HEK293T (cell line): ENCODE data around the gene KIAA1671.

Experiments used
- CTCF ChIA-PET: fragments of 350-600 bp; formaldehyde crosslinking; extraction: SDS; loops from one replicate; lab custom pipeline; 2021; ENCODE audit warnings: antibody characterized with exemption, inconsistent platforms; lab: Yijun Ruan, JAX
- POLR2A ChIA-PET: fragments of 350-600 bp; formaldehyde crosslinking; extraction: SDS; loops from one replicate; lab custom pipeline; 2020; ENCODE audit warnings: antibody characterized with exemption, inconsistent platforms; lab: Yijun Ruan, JAX
- DNase-seq: peaks from one replicate; pipeline ENCODE4 v3.0.0; 2012; ENCODE audit warnings: mixed read lengths; ENCODE audit errors: extremely low spot score
- ARNT ChIP-seq: fragments of 450-650 bp; IDR thresholded peaks from 2 replicates; pipeline ENCODE4 v1.6.1; 2017; ENCODE audit warnings: mild to moderate bottlenecking
- BHLHE40 ChIP-seq: fragments of 450-650 bp; IDR thresholded peaks from 2 replicates; pipeline ENCODE4 v1.6.1; 2016; ENCODE audit warnings: mild to moderate bottlenecking, moderate library complexity, borderline replicate concordance
- CTBP1 ChIP-seq: fragments of 450-650 bp; IDR thresholded peaks from 2 replicates; pipeline ENCODE4 v1.6.1; 2016; ENCODE audit warnings: borderline replicate concordance
- ELF4 ChIP-seq: fragments of 450-650 bp; IDR thresholded peaks from 2 replicates; pipeline ENCODE4 v1.6.1; 2017; ENCODE audit warnings: antibody characterized with exemption
- FOXA1 ChIP-seq: fragments of 450-650 bp; IDR thresholded peaks from 2 replicates; pipeline ENCODE4 v1.6.1; 2016; ENCODE audit warnings: mild to moderate bottlenecking
- FOXK2 ChIP-seq: fragments of 450-650 bp; IDR thresholded peaks from 2 replicates; pipeline ENCODE4 v1.6.1; 2016; ENCODE audit warnings: mild to moderate bottlenecking
- FOXM1 ChIP-seq: fragments of 450-650 bp; IDR thresholded peaks from 2 replicates; pipeline ENCODE4 v1.6.1; 2017; ENCODE audit warnings: mild to moderate bottlenecking, borderline replicate concordance
- HDGF ChIP-seq: fragments of 450-650 bp; IDR thresholded peaks from 2 replicates; pipeline ENCODE4 v1.6.1; 2017; ENCODE audit warnings: antibody characterized with exemption, borderline replicate concordance
- L3MBTL2 ChIP-seq: fragments of 450-650 bp; conservative IDR thresholded peaks from 2 replicates; pipeline ENCODE4 v1.6.1; 2016; ENCODE audit warnings: mild to moderate bottlenecking
- LEF1 ChIP-seq: fragments of 450-650 bp; IDR thresholded peaks from 2 replicates; pipeline ENCODE4 v1.6.1; 2017; ENCODE audit warnings: mild to moderate bottlenecking, borderline replicate concordance
- NFRKB ChIP-seq: fragments of 450-650 bp; IDR thresholded peaks from 2 replicates; pipeline ENCODE4 v1.6.1; 2016; ENCODE audit warnings: mild to moderate bottlenecking, moderate library complexity
- SP1 ChIP-seq: fragments of 450-650 bp; IDR thresholded peaks from 2 replicates; pipeline ENCODE4 v1.6.1; 2017
- SUZ12 ChIP-seq: fragments of 450-650 bp; IDR thresholded peaks from 2 replicates; pipeline ENCODE4 v1.6.1; 2016; ENCODE audit warnings: mild to moderate bottlenecking
- TARDBP ChIP-seq: fragments of 450-650 bp; IDR thresholded peaks from 2 replicates; pipeline ENCODE4 v1.6.1; 2016
- ZNF384 ChIP-seq: fragments of 450-650 bp; IDR thresholded peaks from 2 replicates; pipeline ENCODE4 v1.6.1; 2016
- TF ChIP-seq, protein P1 (sequence below): fragments of 450-650 bp; IDR thresholded peaks from 2 replicates; pipeline ENCODE4 v1.6.1; 2016

KIAA1671 gene

DNA sequence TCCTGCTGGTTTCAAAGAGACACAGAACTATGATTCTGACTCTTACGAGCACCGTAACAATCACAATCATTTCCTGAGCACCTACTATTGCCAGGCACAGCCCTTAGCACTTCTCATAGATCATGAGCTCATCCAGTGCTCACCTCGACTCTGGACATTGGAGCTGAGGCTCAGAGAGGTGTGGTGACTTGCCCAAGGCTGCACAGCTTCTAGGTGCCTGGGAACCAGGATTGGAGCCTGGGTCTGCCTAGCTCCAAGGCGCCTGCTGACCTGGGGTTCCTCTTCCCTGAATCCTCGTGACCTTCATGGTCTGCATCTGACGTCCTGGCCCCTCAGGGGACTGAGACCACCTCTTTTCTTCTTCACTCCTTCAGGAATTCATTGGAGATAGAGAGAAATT lies 196.5 kb downstream of the KIAA1671 start:
- TF ChIP-seq, protein P1, sequence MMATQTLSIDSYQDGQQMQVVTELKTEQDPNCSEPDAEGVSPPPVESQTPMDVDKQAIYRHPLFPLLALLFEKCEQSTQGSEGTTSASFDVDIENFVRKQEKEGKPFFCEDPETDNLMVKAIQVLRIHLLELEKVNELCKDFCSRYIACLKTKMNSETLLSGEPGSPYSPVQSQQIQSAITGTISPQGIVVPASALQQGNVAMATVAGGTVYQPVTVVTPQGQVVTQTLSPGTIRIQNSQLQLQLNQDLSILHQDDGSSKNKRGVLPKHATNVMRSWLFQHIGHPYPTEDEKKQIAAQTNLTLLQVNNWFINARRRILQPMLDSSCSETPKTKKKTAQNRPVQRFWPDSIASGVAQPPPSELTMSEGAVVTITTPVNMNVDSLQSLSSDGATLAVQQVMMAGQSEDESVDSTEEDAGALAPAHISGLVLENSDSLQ, result no peak
- TF ChIP-seq CTBP1 (no peak), ZNF384 (no peak), LEF1 (no peak), L3MBTL2 (no peak), SP1 (no peak), FOXK2 (no peak), SUZ12 (no peak), BHLHE40 (no peak), HDGF (no peak), FOXA1 (no peak), FOXM1 (no peak), ARNT (no peak), ELF4 (no peak), TARDBP (no peak), NFRKB (no peak)
- DNase-seq, result no peak
- CTCF ChIA-PET, result no interaction called here
- POLR2A ChIA-PET, result no interaction called here

DNA sequence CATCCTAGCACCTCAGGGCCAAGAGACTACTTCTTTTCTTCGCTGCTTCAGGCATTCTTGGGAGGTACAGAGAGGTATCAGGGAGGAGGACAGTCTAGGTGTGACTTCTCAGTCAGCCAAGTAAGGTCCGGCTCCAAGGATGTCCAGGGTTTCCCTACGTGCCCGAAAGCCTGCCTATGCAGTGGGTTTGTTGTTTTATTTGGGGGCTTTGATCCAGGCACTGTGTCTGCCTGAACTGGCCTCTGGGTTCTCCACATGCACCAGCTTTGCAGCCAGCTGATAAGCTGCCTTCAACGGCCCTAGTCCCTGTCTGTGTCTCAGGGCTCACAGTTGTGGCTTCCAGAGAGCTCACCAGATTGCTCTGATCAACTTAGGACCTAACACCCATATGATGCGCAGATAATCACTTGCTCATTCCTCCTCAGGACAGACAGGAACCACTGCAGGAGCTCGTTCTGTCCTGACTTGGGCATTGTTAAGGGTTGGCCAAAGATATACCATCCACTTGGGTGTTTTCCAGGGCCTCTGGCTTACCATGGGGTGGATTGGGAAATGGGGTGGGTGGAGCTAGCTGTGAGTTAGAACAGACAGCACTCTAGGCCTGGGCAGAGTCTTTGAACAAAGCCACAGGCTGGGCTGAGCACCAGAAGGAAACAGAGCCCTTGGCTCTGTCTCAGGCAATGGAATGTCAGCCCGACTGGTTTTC lies 201.6 kb downstream of the KIAA1671 start:
- ChIA-PET CTCF (interaction anchor here (1.0 kb wide), 1 partner anchor 72 kb away, joined by 3 read pairs; no protein-coding TSS in a partner anchor), POLR2A (interaction anchor here (0.8 kb wide), 1 partner anchor 9 kb away, joined by 3 read pairs; no protein-coding TSS in a partner anchor)
- TF ChIP-seq CTBP1, result no peak
- no peak for TF ChIP-seq FOXK2
- DNase-seq, result no peak

DNA sequence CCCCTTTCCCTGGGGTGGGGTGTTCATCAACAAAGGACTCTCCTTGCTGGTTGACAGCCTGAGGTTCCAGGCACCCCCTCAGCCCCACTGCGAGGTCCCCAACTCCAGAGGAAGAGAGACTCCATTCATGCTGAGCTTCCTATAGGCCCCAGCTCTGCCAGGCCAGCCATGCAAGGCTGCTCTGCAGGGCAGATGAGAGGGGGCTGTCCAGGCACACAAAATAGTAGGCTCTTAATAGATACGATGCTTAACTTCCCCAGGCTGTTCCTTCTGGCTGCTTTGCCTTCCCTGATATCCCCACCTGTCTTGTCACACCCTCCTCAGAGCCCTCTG lies 202.1 kb downstream of the KIAA1671 start:
- POLR2A ChIA-PET, result no interaction called here
- no peak for DNase-seq
- CTCF ChIA-PET, result no interaction called here
- TF ChIP-seq BHLHE40 (no peak), TARDBP (no peak), ZNF384 (no peak), LEF1 (no peak), NFRKB (no peak), FOXA1 (no peak), ELF4 (no peak), L3MBTL2 (no peak), HDGF (no peak), ARNT (no peak), SUZ12 (no peak), CTBP1 (no peak), FOXK2 (no peak), SP1 (no peak), FOXM1 (no peak)
- TF ChIP-seq, protein P1, result no peak

DNA sequence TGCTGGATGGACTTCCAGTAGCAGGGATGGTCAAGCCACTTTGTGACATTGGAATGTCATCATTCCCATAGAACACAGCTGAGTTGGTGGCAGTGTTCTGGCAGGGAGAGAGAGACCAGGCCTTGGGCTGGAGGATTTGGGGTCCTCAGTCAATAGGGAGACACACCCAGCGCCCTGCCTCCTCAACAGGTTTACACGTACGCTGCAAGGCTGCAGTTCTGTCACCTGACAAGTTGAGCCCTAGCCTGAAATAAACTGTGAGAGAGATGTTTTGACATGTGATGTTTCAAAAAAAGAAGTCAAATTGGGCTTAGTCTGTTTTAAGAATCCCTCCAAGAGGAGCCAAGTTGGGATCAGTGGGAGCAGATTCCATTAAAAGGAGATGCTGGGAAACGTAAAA lies 204.2 kb downstream of the KIAA1671 start:
- no peak for DNase-seq
- TF ChIP-seq HDGF (no peak), BHLHE40 (no peak), FOXA1 (no peak), L3MBTL2 (no peak), CTBP1 (no peak), TARDBP (no peak), NFRKB (no peak), ARNT (no peak), ZNF384 (no peak), FOXK2 (no peak), ELF4 (no peak)
- TF ChIP-seq, protein P1, result no peak
- ChIA-PET POLR2A (no interaction called here), CTCF (no interaction called here)

DNA sequence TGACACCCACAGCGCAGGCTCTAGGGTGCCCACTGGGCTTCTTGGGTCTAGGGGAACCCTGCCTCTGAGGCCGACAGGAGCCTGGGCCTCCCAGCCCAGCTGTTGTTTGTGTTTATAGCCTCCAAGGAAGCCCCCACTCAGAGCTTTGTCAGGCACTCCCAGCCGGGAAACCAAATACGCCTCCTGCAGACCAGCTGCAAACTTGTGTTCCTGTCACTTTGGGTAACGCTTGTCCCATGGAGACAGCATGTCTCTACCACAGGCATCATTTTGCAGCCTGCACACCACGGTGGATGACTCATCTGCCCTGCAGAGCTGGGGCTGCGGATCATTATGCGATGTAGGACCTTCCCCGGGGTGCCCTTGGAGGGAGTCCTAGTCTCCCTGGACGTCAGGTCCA lies 206.5 kb downstream of the KIAA1671 start:
- POLR2A ChIA-PET, result no interaction called here
- no peak for DNase-seq
- CTCF ChIA-PET, result interaction anchor here (0.6 kb wide), 1 partner anchor 23 kb away, joined by 3 read pairs; no protein-coding TSS in a partner anchor
- TF ChIP-seq FOXK2 (no peak), SUZ12 (no peak), TARDBP (no peak), LEF1 (no peak), BHLHE40 (no peak), L3MBTL2 (no peak), ELF4 (no peak)

DNA sequence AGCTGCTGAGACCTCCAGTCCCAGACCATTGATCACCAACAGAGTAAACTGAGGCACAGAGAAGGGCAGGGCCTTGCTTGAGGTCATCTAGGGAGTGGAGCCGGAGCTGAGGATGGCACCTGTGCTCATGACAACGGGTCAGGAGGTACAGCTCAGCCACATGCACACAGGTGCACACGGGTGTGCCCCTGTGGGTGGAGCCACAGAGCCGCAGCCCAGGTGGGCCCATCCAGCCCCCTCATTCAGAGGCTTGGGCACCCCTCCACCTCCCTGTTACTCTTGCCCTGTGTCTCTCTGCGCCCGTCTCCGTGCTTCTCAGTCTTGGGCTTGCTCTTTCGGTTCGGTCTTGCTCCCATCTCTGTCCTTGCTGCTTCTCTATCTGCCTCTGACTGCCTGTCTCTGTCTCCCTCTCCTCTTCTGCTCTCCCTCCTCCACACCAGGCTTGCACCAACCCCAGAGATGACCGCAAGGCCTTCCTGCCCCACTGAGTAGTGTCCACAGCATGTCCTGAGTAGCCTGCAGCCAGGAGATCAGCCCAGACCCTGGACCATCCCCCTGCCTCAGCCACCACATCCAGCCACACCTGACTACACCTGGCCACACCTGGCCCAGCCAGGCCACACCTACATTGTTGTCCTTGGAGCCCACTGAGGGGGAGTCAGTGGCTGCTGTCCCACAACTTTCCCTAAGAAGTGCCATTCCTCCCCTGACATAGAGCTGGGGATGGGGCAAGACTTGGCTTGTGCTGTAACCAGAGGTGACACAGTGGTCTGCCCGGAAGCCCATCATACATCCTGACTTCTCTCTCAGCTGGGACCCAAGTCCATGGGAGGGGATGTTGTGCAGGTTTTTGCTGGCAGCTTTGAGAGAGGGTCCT lies 207.8 kb downstream of the KIAA1671 start:
- ChIA-PET POLR2A (no interaction called here), CTCF (no interaction called here)
- TF ChIP-seq HDGF (no peak), SUZ12 (no peak), L3MBTL2 (no peak), BHLHE40 (no peak)
- TF ChIP-seq, protein P1, result no peak
- DNase-seq, result no peak
